Measurements from ENCODE around the gene ELANE.
A peak's percentile ranks its signal among the peaks of the same experiment; 100 is the strongest.
"Not testable (repeated sequence)": the region's sequence is repeated elsewhere in the genome, so short reads cannot be mapped to it uniquely, and the experiment has no call there.

Gene ELANE

DNA sequence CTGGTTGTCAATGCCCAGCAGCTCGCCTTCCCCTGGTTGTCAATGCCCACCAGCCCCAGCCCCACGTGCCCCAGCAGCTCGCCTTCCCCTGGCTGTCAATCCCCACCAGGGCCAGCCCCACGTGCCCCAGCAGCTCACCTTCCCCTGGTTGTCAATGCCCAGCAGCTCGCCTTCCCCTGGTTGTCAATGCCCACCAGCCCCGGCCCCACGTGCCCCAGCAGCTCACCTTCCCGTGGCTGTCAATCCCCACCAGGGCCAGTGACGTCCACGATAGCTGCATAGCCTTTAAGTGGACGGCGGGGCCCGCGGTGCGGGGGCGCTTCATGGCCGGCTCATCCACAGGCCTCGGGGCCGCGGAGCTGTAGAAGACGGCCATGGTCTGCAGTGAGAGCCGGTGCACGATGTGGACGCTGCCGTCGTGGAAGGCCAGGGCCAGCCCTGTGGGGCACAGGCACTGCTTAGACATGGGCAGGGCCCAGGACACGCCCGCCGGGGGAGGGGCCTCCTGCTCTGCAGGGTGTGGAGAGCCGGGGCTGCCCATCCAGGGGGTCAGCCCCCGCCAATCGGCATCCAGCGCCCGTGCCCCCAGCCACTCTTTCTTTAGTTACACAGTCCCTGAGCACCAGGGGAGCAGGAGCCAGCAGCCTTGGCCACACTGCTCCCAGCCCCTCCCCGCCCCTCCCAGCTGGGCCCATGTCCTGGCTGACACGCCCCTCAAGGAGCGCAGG lies 27.8 kb downstream of the ELANE start:
- DNase-seq (ENCODE audit: low read depth) = no peak

DNA sequence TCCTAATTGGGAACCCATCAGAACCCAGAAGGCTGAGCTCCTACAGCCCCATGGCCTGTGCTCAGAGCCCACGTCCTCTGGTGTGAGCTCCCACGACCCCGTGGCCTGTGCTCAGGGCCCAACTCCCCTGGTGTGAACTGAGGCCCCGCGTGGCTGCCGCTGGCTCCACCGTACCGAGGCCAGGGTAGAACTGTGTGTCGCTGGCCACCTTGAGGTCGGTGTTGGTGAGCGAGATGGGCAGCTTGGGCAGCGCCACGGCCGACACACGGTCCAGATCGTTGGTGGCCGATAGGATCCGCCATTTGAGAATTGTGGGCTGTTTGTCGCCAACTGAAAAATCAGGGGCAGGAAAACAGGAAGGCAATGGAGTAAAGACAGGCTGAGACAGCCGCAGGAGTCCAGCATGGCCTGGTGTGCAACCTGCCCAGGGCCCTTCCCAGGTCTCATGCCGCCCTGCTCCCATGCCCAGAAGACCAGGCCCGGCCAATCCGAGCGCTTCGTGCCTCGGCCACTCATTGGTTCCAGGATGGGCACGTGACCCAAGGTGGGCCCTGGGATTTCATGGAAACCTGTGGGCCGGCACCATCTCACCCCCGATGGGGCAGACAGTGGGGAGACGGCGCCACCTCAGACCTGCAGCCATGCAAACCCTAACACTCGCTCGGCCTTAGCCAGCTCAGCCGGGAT lies 29.4 kb downstream of the ELANE start:
- no peak for DNase-seq (ENCODE audit: low read depth)

DNA sequence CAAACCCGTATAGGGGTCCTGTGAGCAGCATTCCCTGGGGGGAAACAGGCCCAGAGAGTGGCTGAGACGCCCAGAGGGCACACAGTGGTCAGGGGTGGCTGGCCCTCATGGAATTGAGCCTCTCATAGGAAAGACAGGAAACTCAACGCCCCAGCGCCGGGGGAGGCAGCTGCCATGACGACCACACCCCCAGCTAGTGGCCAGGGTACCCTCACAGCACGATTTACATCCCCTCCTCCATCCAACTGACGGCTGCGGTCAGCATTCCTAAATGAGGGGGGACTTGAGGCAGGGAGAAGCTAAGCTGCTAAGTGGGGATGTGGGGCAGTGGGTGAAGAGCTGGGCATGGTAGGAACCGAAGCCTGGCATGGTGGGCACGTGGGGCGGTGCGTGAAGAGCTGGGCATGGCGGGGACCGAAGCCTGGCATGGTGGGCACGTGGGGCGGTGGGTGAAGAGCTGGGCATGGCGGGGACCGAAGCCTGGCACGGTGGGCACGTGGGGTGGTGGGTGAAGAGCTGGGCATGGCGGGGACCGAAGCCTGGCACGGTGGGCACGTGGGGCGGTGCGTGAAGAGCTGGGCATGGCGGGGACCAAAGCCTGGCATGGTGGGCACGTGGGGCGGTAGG lies 30.9 kb downstream of the ELANE start:
- no peak for DNase-seq (ENCODE audit: low read depth)

DNA sequence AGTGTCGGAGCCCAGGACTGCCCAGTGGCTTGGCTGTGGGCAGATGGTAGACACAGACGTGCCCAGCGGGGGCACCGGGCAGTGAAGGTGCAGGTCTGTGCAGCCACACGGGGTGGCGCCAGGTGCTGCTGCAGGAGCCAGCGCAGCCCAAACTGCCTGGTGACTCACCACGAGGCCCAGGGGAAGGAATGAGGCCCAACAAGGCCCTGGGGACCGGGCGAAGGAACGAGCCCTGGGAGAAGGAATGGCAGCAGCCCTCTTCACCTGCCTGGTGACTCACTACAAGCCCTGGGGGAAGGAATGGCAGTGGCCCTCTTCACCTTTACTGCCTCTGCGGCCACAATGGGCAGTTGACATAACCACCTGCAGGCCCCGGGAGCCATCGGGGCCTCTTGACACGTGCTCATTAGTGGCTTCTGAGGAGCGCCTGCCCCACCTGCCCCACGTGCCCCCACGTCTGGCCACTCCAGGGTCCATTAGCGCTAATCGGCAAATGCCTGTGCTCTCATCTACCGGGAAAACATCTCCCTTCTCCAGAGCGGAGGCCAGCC lies 31.6 kb downstream of the ELANE start:
- no peak for DNase-seq (ENCODE audit: low read depth)

DNA sequence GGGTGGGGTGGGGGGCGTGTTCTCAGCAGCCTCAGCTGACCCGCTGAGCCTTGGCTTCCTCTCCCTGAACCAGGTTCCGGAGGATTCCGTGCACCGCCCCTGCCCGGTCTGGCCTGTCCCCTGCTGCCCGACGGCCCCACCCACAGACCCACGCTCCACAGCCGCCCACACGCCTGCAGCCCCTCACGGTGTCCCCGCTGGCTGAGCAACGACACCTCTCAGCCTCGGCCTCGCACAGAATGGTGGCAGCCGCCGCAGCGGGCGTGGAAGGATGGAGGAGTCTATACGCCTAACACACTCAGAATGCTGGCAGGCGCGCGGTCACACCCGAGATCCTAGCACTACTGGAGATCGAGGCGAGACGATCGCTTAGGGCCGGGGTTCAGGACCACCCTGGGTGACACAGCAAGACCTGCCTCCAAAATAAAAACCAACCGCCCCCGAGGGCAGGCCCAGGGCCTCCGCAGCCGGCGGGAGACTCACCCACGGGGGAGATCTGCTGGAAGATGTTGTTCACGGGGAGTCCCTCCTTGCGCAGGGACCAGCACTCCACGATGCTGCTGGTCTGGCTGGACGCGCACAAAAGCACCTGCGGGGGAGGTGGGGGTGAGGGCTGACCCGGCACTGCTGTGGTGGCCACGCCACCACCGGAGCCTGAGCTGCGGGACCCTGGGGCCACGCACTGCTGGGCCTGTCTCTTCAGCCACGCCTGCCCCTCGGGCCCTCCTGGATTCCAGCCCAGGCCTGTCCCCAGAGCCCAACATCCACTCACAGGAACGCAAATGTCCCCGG lies 32.5 kb downstream of the ELANE start:
- no peak for DNase-seq (ENCODE audit: low read depth)

DNA sequence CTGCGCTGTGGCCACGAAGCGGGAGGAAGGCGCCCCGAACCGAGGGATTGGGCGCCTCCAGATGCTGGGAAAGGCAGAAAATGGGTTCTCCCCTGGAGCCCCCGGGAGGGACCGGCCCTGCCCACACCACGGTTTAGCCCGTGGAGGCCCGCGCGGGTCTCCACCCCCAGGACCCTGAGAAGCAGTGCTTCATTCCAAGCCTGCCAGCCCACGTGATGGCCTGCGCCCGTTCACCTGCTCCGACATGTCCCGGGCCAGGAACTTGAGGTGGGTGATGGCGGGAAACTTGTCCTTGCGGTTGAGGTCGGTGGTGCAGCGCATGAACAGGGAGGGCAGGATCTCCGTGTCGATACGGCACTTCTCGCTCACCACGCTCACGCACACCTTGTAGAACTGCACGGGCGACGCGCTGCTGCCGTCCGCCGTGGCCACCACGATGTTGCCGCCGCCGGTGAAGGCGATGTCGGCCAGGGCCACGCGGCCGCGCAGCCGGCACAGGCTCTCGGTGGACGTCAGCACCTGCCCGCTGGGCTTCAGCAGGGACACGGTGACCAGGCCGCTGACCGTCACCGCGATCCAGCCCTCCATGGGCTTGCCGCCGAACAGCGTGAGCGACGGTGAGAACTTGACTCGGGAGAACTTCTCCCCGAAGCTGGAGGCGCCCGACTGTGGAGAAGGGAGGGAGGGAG lies 33.6 kb downstream of the ELANE start:
- no peak for DNase-seq (ENCODE audit: low read depth)

DNA sequence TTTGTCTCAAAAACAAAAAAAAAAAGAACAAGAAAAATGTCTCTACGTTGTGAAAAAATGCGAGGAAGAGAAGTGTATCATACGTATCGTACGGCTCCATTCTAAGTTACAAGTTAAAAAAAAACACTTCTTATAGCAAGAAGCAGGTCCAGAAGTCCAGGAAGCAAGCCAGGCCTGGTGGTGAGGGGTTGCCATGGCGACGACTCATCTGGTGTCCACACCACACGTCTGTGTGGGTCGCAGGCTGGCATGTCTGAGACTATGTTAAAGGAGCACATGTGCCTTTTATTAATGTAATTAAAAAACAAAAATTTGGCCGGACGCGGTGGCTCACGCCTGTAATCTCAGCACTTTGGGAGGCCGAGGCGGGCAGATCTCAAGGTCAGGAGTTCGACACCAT lies 35.0 kb downstream of the ELANE start:
- no peak for DNase-seq (ENCODE audit: low read depth)

DNA sequence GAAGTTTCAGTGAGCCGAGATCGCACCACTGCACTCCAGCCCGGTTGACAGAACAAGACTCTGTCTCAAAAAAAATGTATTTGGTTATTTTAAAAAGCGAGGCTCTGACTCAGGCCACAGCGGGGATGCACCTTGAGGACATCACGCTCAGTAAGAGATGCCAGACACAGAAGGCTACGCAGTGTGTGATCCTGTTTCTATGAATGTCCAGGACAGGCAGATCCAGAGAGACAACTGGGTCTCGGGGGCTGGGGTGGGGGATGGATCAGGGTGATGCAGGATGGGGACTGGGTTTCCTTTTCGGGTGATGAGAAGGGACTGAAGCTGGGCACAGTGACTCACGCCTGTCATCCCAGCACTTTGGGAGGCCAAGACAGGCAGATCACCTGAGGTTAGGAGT lies 35.5 kb downstream of the ELANE start:
- DNase-seq (ENCODE audit: low read depth) = no peak

DNA sequence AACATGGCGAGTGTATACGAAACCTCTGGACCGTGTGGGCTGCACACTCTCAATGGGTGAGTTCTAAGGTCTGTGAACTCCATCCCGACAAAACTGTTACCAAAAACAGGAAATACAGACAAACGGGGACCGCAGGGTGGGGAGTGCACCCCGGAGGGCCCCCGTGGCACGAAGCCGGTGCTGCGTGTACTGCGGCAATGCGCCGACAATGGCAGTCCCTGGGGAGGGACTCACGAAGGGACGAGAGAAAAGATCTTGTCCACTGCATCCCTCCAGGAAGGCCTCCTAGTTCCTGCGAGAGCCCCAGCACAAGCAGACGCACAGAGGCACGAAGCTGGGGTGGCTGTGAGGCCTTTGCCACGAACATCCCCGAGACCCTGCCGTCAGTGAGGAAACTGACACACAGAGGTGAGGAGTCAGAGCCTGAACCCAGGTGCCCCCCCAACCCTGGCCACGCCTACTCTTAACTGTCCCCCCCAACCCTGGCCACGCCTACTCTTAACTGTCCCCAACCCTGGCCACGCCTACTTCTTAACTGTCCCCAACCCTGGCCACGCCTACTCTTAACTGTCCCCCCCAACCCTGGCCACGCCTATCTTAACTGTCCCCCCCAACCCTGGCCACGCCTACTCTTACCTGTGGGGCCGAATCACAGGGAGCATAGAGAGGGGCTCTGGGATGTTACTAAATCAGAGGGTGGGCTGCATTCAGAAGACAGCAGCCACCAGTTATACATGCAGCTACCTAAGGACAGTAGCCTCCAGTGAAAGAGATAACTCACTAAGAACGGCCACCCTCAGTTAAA lies 36.7 kb downstream of the ELANE start:
- DNase-seq (ENCODE audit: low read depth) = peak; percentile 36

DNA sequence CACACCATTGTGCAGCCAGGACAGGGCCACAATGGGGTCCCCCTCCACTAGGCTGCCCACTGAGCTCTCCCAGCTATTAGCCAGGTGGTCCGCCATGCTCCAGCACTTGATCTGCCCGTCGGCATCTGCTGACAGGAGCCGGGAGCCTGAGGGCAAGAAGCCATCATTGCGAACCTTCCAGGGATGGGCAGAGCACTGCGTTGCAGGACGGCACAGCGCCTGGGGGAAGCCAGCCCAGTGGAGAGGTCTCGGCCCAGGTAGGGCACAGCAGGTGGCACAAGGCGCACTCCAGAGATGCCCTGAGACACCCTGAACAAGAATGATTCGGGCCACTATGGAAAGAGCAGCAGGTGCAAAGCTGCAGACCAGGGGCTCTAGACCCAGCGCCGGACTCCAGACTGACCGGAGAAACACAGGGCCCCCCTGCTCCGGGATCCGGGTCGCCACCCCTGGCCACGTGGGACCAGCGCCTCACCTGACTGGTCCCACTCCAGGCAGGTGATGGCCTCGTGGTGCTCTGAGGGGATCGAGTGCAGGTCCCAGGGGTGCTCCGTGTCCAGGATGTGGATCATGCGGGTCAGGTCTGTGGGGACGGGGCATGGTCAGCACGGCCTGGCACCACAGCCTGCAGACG lies 37.7 kb downstream of the ELANE start:
- DNase-seq (ENCODE audit: low read depth) = no peak

DNA sequence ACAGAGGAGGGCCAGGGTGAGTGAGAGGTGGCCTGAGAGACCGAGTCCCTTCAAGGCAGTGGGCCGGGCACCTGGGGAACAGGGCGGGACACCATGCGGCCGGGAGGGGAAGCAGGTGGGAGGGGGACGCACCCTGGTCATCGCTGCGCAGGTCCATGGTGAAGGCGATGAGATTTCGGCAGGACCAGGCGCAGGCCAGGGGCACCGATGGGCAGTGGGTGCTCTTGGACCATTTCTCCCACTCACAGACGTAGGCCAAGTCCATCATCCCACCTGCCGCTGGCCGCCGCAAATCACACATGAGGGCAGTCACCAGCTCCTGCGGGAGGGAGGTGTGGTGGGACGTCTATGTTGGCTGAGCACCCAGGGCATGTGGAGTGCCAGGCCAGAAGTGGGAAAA lies 38.7 kb downstream of the ELANE start:
- no peak for DNase-seq (ENCODE audit: low read depth)

DNA sequence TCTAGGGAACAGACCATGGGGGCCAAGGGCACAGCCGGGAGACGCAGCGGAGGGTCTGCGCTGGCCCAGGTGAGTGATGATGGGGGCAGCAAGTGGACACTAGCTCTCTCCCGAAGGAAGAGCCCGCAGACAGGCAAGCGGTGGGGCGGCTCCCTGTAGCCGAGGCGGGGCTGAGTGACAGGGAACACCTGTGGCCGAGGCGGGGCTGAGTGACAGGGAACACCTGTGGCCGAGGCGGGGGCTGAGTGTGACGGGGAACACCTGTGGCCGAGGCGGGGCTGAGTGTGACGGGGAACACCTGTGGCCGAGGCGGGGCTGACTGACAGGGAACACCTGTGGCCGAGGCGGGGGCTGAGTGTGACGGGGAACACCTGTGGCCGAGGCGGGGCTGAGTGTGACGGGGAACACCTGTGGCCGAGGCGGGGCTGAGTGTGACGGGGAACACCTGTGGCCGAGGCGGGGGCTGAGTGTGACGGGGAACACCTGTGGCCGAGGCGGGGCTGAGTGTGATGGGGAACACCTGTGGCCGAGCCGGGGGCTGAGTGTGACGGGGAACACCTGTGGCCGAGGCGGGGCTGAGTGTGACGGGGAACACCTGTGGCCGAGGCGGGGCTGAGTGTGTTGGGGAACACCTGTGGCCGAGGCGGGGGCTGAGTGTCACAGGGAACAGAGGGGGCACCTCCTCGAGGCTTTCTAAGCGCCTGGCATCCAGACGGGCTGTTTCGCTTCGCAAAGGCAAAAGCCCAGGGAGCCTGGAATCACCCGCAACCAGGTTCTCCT lies 39.5 kb downstream of the ELANE start:
- DNase-seq (ENCODE audit: low read depth) = not testable (repeated sequence)

DNA sequence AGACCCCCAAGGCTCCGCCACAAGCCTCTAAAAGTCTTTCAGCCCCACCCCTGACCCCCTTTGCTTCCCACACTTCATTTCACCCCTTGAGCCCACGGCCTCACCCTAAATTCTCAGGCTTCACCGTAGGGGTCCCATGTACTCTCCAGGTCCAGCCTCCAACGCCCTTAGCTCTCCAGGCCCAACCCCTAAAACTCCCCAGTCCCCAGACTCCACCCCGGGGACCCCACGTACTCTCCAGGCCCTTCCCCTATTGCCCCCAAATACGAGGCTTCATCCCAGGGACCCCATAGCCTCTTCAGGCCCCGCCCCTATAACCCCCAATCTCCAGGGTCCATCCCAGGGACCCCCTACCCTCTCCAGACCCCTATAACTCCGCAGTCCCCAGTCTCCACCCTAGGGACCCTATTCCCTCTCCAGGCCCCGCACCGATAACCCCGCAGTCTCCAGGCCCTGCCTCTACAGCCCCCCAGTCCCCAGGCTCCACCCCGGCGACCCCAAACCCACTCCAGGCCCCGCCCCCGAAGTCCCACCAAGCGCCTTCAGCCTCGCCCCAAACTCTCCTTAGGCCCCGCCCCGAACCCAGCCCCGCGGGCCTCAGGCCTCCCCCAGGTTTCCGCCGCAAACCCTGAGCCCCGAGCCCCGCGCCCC lies 40.3 kb downstream of the ELANE start:
- no peak for DNase-seq (ENCODE audit: low read depth)

DNA sequence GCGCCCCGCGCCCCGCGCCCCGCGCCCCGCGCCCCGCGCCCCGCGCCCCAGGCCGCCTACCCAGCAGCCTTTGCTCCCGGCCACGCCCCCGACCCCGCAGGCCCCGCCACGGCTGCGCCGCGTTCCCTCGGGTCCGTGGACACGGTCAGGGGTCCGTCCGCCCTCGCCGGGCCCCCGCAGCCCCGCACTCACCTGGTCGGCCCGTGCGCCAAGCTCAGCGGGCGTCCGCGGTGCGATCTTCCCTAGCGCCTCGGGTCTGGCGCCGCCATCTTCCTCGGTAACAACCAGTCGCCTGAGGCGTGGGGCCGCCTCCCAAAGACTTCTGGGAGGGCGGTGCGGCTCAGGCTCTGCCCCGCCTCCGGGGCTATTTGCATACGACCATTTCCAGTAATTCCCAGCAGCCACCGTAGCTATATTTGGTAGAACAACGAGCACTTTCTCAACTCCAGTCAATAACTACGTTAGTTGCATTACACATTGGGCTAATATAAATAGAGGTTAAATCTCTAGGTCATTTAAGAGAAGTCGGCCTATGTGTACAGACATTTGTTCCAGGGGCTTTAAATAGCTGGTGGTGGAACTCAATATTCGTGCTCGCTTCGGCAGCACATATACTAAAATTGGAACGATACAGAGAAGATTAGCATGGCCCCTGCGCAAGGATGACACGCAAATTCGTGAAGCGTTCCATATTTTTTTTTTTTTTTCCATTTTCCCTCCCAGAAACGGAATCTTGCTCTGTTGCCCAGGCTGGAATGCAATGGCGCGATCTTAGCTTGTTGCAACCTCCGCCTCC lies 41.0 kb downstream of the ELANE start, which contains the start of the genes MED16 and RNU6-9:
MED16 (minus strand) TSS at position 294 of the 796 bp plus-strand sequence. CDS start 2,056 bp downstream, outside the sequence.
RNU6-9 (plus strand) TSS at position 591 of the 796 bp plus-strand sequence.
- peak; percentile 81 for DNase-seq (ENCODE audit: low read depth)

DNA sequence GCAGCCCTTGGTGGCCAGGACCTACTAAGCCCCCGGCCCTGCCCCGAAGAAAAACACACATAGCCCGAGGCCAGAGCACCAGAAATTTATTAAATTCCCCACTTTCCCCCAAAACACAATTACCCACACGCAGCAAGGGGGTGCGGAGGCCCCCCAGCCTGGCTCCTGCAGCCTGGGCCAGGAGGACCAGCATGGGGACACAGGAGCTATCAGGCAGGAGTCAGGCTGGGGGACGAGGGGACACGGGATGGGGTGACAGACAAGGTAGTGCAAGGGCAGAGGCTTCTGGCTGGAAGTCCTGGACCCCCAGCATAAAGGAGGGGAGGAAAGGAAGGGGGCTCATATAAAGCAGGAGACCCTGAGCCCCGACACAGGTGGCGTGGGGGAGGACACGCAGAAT lies 44.3 kb downstream of the ELANE start:
- DNase-seq (ENCODE audit: low read depth) = no peak

DNA sequence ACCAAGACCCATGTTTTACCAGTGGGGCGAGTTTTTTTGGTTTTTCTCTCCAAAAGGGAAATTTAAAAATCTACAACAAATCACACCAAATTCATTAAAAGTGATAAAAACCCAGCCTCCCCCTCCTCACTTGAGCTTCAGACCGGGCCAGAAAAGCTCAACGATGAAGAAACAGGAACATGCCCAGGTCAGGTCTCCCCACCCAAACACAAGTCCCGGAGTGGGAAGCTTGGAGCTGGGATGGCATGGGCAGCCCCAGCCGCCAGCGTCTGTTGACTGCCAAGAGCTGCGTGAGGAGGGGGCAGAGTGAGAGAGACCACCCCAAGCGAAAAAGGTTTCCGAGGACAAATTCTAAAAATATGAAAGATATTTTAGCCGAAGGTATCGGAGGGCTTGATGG lies 44.9 kb downstream of the ELANE start:
- DNase-seq (ENCODE audit: low read depth) = no peak

DNA sequence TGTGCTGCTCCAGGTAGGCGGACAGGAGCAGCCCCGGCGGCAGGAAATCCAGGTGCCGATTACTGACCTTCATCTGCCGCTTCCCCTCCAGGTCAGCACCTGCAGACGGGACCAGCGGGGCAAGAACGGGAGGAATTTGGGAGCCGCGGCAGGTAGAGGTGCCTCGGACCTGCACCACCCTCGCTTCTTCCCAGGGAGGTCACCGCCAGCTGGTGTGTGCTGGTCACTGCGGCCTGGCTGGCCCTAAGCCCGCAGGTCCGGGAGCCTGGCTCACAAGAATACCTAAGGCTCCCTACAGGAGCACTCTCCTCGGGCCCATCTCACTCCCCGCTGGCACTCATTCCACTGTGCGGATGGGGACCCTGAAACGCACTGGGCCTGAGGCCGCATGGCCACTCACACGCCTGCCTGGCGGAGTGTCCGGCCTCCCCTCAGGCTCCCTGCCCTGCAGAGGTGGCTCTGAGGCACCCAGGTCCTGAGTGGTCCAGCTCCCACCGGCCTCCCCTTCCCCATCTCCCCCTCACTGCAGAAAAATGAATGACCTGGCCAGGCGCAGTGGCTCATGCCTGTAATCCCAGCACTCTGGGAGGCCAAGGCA lies 45.4 kb downstream of the ELANE start:
- no peak for DNase-seq (ENCODE audit: low read depth)

Measured in activated T-helper 1 cell treated with Interleukin-2 at 50 U/mL for 16 hours (primary cell).